Hematopoietic multipotent progenitor cell treated with erythropoietin and hydrocortisone succinate and interleukin-3 and kit ligand, for 6 days (in vitro differentiated cells): ENCODE measurements around the gene MDN1.
"Not testable (repeated sequence)": the region's sequence is repeated elsewhere in the genome, so short reads cannot be mapped to it uniquely, and the experiment has no call there.

Experiments used
- DNase-seq: peaks from one replicate; pipeline ENCODE4 v3.0.0-alpha.2; 2015

Gene MDN1

DNA sequence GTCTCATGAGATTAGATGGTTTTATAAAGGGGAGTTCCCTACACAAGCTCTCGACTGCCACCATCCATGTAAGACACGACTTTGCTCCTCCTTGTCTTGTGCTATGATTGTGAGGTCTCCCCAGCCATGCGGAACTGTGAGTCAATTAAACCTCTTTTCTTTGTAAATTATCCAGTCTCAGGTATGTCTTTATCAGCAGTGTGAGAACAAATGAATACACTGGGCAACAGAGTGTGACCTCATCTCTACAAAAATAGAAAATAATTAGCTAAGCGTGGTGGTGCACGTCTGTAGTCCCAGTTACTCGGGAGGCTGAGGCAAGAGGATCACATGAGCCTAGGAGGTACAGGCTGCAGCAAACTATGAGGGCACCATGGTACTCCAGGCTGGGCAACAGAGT lies 51.3 kb downstream of the MDN1 start:
- no peak for DNase-seq

DNA sequence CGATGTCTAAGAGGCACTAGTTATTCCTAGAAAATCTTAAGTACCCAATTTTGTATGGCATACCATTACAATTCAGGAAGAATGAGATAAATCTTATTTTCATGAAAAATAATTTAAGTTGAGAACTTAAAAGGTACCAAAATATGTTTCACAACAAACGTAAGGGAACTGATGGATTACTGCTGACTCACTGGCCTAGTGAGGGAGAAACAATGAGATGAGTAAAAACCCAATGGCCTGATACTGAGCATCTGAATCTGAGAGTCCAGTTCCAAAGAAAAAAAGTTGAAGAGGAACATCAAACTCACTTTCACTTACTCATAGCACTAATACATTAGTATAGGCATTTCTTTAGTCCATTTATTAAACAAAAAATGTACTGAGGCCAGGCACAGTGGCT lies 56.0 kb downstream of the MDN1 start:
- DNase-seq, result no peak

DNA sequence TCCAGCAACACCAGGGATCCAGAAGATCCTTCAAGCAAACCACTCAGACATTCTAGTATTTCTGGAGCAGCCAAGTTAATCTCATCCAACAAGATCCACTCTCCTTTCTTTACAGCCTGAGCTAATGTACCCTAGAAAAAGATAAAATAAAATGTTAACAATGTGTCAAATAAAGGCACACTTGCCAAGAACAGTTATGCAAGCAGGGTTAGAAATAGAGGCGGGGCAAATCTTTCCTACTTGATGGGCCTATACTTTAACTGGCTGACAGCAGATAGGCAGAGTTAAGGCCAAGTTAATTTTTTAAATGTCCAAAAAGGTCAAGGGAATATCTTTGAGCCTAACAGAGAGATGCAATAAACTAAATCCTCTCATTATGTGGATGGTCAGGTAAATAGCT lies 60.8 kb downstream of the MDN1 start:
- no peak for DNase-seq

DNA sequence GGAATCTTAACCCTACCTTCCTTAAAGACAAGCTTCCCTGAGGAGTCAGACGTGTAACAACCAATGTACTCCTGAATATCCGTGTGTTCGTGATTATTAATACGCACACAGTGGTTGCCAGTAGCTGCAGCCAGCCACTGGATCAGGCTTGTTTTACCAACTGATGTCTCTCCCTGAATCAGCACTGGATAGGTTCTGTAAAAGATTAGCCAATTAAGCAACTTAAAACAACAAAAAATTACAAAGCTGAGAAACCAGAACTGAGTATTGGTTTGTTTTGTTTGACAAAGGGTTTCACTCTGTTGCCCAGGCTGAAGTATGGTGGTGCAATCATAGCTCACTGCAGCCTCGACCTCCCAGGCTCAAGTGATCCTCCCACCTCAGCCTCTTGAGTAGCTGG lies 69.3 kb downstream of the MDN1 start:
- no peak for DNase-seq

DNA sequence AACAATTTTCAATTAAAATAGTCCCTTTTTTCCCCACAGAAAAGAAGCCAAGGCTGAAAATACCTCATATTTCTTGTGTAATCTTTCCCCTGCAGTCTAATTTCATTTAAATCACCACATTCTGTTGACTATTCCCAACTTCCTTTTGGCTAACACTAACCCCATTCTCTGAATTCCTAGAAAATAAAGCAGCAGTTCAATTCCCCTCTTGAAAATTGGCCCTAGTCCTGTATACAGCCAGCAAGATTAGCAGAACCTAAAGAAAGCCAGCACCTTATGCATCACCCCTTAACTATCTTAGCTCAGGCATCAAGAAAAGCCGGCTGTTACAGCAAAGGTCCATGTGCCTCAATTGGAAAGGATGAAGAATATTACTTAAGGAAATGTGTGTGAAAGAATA lies 69.7 kb downstream of the MDN1 start:
- no peak for DNase-seq

DNA sequence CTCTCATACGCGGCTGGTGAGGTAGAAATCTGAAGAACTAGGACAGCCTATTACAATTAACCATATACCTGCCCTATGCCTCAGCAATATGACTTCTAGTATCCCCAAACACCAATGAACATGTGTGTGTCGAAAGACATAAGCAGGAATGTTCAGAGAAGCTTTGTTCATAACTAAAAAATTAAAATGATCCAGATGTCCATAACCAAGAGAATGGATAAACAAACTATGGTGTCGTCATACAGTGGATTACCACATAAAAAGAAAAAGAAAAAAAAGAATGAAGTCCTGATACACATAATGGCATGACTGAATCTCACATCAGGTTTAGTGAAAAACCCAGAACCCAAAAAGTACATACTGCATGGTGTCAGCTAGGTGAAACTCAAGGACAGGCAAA lies 73.9 kb downstream of the MDN1 start:
- no peak for DNase-seq

DNA sequence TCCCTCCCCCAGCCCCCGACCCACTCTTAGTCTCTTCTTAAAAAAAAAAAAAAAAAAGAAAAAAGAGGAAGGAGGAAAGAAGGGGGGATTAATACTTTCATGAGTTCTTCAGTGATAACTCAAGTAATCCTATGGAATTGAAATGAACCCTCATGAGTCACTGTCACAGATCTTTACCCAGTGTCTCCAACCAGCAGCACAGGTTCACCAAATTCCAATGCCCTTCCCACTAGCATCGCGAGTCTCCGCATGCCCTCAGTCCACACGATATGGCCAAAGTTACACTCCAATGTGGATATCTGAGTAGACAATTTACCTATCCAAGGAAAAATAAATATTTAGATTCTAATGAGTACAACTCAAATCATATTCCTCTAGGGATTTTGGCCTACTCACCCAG lies 74.5 kb downstream of the MDN1 start:
- no peak for DNase-seq

DNA sequence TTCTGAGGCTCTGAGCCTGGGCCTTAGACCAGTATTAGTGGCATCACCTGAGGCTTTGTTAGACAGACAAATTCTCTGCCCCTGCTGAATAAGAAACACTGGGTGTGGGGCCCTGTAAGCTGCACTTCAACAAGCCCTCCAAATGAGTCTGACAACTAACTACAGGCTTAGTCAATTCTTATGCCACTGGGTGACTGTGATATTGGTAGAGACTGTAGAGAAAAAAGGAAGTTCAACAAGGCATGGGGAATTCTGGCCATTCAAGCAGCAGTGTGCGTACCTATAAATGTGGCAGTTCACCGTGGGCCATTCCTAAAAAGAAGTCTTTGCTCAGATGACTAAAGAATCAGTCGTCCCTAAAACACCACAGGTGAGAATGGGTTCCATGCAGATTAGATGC lies 82.7 kb downstream of the MDN1 start:
- DNase-seq, result no peak

DNA sequence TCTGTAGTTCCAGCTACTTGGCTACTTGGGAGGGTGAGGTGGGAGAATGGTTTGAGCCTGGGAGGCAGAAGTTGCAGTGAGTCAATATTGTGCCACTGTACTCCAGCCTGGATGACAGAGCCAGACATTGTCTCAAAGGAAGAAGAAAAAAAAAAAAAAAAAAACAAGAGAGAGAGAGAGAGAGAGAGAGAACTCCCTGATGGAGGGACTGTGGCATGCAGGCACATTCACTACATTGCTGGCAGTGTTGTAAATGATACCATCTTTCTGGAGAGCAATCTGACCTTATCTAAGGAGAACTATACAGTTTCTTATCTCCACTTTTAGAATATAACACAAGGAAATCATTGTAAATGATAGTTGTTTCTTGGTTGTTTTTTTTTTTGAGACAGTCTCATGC lies 85.1 kb downstream of the MDN1 start:
- DNase-seq, result no peak

DNA sequence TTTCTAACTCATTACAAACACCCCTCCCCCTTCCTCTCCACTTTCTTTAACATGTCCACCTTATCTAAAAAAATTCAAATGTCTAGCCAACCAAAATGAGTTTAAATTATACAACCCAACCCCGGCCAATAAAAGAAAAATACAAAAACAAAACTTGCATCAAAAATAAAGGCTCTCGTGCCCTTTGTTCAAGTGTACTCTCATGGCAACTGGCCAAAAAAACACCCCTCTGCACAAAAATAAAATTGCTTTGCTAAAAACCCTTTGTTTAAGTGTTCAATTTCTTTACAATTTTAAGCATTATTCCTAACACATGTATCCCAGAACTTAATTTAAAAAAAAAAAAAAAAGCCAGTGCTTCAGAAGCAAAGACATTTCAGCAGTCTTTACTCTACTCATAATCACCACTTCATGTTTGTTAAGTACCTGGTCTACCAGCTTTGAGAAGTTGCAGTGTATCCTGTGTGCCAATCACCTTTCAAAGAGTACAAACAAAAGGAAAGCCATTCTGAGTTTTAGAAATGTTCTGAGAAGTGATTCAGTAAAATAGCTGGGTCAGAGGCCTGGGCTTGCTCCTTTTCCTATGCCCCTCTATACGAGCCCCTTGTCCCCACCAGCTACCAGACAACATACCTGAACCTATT lies 87.5 kb downstream of the MDN1 start:
- DNase-seq, result no peak

DNA sequence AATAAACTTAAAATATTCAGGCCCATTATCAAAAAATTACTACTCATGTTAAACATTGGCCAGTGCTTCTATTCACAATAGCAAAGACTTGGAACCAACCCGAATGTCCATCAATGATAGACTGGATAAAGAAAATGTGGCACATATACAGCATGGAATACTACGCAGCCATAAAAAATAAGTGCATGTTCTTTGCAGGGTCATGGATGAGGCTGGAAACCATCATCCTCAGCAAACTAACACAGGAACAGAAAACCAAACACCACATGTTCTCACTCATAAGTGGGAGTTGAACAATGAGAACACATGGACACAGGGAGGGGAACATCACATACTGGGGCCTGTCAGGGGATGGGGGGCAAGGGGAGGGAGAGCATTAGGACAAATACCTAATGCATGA lies 88.3 kb downstream of the MDN1 start:
- DNase-seq, result not testable (repeated sequence)

DNA sequence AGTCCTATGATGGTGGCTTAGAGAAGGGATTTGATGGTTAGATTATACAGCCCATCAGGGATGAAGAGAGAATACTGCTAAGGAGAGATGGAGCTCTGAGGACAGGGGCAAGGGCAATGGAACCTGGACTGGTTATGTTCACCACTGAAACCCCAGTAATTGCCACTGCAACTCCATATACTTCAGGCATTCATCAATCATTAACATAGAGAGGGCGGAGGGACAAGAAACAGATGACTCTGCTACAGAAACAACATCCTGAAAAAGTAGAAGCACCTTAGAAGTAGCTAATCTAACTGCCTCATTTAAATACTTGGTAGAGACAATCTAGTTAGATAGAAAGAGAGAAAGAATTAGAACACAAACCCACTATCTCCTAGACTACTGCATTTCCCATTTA lies 89.8 kb downstream of the MDN1 start:
- DNase-seq, result no peak

DNA sequence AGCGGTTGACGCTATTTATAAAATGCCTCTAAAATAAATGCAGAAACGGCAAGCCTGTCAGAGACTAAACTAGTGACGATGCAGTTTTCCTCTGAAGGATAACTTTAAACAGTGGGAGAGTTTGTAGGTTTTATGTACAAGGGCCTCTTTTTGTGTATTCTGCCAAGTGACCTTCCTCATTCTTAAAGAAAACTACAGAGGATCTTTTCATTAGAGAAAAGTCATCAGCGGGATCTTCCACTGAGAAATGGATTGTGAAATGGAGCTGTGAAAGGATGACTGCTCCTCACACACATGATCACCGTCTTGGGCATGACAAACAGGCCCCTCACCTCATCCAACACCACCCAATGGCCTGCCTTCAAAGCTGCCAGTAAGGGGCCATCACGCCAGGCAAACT lies 92.1 kb downstream of the MDN1 start:
- DNase-seq, result no peak

DNA sequence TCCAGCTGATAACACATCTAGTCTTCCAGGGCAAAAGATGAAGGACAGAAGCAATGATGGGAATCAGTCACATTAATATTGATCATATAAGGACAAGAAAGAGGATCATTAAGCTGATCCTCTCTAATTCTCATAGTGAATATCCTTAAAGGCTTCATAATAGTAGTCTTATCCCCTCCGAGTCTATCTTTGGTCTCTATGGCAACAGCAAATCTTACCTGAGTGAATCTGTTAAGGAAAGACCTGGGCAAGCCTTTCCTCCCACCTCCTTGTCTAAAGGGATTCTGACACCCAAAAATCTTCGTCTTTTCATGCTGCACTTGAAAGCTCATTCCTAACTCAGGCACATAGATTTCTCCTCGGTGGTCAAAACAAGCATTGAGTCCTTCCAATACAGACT lies 94.6 kb downstream of the MDN1 start:
- no peak for DNase-seq

DNA sequence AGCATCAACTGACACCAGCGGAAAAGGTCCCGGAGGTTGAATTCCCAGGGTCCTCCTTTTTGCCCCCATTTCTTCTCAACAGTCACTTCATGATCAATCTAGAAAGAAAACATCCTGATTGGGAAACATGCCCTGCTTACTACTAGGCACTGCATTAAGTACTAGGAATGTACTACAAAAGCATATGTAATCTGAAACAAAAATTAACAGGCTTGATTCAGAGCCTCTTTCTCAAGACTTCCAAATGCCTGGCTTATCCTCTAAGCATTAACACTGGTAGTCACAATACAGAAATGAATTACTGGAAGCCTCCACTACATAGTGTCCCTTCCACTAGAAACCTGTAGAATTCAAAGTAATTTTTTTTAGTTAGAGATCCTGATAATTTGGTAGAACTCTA lies 96.5 kb downstream of the MDN1 start:
- DNase-seq, result no peak

DNA sequence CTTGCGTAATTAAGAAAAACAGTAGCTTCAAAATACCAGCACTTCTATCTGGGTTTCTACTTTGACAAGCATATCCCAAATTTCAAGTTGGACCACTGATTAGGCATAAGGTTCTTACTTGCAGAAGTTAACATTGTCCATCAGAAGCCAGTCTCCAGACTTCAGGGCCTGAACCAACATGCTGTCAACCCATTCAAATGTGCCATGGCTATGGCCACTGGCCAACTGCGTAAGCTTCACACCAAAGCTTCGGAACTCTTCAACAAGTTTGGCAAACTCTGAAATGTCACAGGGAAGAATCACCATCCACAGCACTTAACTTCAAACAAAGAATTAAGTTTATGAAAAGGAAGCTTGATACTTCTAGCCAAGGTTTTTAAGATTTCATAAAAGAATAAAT lies 103.1 kb downstream of the MDN1 start:
- no peak for DNase-seq

DNA sequence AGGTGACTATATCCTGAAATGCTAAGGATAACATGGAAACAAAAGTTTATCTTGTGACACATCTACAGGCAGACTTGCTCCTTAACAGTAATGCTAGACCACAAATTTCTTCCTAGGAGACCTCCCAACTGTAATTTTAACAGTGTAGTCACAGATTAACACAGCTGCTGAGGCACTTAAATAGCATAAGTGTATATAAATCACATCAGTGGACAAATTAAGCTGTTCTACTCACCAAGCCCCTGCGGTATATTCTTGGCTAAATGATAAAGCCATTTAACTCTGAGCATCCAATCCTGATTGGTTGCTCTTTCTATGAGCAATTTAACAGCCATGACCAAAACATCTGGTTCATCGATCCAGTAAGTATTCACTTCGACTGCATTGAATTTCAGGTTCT lies 107.8 kb downstream of the MDN1 start:
- no peak for DNase-seq

DNA sequence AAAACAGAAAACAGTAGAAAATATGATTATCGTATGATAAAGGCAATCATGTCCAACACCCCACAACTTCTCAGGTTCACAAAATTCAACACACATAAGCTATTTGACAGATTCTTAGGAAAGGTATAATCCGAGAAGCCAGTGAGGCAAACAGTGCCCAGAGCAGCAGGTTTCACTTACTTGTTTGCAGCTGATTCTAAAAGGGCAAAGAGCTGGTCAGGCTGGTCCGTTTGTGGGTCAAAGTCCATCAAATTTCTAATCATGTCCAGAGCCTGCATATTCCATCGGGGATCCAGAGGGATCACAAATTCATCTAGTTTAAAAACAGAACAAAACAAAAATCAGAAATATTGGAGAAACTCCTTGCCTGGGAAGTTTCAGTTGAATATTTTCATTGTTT lies 111.3 kb downstream of the MDN1 start:
- DNase-seq, result no peak

DNA sequence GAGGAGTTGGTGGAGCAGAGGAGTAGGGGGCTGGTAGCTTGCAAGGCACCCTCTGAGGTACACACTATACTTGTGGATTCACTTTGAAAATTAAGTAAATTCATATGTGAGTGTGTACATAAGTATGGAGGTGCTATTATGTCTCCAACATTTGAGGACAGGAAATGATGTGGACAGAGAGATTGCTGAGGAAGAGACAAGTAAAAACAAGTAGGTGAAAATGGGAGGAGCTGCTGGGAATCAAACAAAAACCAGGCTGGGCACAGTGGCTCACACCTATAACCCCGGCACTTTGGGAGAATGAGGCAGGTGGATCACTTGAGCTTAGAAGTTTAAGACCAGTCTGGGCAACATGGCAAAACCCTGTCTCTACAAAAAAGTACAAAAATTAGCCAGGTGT lies 111.8 kb downstream of the MDN1 start:
- no peak for DNase-seq

DNA sequence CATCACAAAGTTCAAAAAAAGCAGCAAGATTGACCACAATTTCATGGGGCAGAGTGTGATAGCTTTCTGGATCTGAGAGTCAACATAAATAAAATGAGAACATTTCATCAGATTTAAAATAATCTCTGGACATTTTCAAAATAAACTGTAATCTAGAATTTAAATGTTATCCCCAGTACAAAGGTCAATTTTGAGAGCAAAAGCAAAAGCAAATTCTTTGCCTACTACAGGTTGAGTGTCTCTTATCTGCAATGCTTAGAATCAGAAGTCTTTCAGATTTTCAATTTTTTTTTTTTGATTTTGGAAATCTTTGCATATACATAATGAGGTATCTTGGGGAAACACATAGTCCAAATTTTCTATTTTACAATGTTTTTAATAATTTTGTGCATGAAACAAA lies 113.5 kb downstream of the MDN1 start:
- DNase-seq, result no peak

DNA sequence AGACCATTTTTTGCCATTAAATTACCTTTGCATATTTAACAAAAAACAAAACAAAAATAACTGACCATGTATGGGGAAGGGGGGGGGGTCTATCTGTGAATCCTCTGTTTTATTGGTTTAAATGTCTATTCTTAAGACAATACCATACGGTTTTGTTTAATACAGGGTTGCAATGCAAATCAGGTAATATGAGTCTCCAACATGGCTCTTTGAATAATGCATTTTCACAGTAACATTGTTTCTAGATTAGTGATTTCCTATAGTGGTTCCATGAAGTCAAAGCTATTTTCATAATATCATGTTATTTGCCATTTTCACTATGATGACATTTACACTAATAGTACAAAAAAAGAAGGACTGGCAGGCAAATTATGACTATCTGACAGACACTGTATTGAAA lies 116.3 kb downstream of the MDN1 start:
- no peak for DNase-seq

DNA sequence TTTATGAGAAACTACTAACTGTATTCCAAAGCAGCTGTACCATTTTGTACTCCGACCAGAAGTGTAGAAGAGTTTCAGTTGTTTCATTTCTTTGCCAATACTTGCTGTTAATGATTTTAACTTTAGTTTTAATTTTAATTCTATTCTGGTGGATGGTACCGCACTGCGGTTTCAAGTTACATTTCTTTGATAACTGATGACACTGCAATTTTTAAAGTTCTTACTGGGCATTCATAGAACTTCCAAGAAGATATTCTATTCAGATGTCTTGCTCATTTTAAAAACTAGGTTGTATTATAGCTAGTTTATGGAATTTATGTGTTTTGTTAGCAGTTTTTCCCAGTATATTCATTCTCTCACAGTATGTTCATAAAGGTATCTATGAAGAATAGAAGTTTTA lies 117.2 kb downstream of the MDN1 start:
- DNase-seq, result no peak

DNA sequence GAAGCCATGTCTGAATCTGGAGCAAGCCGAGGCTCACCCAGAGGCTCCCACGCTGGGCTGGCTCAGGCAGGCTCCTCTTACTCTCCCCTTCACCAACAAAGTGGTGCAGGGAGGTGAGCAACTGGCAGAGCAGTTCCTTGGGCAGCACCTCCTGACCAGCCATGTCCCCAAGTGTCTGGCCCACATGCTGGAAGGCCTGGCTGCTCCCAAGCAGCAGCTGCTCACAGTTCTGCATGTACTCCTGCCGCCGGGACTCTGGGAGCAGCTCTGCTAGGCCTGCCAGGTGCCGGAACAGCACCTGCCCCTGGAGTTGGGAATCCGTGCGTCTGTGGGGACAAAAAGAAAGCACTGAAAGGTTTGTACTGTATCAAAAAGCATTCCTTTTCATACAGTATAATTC lies 123.9 kb downstream of the MDN1 start:
- DNase-seq, result no peak

DNA sequence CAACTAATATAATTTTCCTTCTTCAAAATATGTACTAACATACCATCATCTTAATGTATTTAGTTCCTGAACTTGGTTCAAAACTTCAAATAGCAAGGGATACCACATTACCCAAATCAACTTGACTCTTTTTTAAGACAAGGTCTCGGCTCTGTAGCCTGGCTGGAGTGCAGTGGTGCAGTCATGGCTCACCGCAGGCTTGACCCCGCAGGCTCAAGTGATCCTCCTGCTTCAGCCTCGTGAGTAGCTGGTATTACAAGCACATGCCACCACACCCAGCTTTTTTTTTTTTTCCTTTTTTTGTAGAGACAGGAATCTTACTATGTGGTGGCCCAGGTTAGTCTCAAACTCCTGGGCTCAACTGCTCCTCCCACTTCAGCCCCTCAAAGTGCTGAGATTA lies 125.2 kb downstream of the MDN1 start:
- DNase-seq, result no peak

DNA sequence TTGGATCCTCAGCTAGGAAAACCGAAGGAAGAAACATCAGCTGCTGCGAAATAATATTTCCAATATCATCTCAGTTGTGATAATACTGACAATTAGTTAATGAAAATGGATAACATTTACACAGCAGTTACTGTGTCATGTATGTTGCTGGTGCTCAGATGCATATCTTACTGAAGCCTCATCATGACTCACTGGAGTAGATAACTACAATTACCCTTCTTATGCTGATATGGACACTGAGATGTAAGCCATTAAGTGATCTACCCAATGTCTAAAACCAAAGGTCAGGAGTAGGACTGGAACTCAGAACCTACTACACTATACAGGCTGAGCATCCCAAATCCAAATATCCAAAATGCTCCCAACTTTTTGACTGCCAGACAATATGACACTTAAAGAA lies 126.4 kb downstream of the MDN1 start:
- DNase-seq, result no peak

DNA sequence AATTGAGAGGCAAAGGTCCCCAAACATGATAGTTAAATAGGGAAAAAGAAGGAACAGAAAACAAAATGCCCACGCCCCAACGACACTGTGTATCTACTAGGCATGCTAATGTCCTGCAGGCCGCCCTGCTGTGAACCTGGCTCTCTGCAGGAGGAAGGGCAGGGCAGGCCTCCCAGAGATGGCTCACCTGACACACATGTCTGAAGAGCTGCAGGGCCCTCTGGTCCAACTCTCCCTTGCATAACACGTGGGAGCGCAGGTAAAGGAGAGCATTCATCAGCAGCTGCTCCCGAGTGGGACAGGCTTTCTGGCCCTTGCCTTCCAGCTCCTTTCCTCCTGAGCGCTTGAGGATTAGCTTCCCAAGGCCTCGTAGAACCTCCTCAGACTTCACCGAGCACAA lies 127.3 kb downstream of the MDN1 start:
- no peak for DNase-seq
